Activated T-cell treated with anti-CD3 and anti-CD28 coated beads for 48 hours (primary cell): ENCODE results near the gene IER5.

Source experiments
- DNase-seq: peaks from one replicate; pipeline ENCODE4 v3.0.0-alpha.2; 2020; ENCODE audit warnings: low read depth

The IER5 gene

DNA sequence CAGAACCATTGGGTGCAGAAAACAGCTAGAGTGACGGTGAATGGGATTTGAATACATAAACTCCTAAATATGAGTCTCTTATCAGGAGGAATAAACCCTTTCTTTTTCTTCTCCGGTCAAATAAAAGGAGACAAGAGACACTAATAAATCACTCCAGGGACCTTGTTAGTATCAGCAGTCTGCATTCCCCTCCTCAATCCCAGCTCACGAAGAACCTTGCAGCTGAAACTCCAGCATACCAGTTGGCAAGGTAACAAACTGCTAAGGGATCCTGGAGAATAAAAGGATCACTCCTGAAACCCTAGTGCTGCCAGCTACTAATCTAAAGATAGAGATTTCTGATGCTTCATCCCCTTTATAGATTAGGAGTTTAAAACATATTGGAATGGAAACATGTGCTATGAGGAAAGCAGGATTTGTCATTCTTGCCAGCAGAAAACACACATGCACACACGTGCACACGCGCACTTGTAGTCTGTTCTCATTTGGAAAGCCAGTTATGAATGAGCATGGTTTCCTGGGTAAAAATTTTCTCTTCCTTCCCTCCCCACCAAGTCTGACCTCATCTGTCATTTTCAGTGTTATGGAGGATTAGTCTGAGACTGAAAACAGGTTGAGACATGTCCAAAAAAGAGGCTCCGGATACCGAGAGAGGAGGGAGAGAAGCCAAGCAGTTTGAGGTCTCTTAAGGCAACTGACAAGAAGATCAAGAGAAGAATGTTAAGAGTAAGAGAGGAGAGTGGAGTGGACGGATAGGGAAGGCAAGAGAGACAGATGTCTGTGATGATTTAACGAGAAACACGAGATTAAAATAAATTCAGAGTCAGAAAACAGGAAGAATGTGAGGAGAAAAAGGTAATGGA is 10.9 kb downstream of the IER5 start:
- no peak for DNase-seq

DNA sequence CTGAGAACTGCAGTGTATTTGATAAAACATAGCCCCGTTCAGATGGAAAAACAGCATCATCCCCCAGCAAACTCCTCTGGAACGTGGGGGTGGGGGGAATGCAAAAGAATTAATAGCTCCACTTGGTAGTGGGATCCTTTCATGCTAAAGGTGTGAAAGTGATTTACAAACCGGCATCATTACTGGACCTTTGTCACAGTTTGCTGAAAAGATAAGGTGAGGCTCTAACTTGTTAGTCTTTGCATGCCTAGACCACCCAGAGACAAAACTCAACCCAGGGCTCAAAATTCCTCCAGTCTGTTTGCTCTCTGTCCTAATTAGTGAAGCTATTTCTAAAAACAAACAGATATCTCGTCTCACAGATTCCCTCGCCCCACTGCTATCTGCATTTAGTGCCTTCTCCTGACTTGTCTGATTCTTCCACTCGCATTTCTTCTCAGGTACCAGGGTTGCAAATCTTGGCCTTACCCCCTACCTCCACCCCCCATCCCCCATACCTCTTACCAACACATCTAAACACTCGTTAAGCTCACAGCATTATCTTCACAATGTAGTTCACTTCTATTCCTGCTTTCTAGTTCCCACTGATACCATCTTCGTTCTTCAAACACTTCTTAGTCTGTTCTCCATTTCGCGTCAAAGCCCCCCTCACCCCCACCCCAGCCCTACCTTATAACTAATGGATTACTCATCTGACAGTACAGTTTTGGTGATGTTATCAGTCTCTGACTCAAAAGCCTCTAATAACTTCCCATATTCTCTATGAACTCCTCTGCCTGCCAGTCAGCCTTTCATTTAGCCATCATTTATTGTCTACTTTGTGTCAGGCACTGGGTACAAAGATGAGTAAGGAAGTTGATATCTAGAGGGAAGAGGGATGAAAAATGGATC is 11.8 kb downstream of the IER5 start:
- DNase-seq = no peak

DNA sequence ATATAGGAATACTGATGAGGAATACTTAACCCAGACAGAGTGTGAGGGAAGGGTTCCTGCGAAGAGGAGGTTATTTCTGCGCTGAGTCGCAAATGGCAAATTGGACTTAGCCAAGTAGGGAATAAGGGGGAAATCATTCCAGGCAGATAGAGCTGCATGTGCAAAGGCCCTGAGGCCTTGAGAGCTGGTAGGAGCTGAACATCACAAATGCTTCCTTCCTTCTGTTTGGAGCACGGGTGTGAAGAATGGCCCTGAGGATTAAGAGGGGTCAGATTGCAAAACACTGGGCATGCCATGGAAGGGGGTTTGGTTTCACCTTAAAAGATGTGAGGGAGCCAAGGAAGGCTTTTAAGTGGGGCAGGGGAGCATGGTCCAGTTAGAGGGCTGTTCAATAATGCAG is 12.4 kb downstream of the IER5 start:
- DNase-seq = no peak

DNA sequence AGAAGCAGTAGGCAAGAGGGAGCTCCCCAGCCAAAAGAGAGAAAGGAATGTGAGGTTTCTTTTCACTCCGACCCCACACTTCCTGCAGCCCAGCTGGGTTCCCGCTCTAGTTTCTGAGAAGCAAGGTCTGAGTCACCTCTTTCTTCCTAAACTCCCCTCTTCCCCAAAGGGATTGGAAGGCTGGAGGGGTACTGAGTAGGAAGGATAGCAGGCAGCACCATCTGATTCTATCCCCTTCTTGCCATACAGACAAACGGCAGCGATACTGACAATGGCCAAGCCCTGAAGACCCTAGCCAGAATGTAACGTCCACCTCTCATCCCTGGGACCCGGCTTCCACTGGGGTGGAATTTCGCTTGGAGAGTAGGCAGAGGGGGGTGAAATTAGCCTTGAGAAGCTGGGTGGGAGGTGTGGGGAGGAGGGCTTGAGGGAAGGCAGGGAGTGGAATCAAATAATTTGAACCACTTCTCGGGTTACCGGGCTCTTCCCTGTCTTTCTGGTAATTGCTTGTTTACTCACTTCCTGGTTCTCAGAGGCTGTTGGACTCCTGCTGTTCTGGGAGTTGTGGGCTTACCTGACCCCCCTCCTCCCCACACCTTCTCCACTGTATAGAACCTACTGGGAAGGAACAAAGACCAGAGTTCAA is 13.2 kb downstream of the IER5 start:
- no peak for DNase-seq

DNA sequence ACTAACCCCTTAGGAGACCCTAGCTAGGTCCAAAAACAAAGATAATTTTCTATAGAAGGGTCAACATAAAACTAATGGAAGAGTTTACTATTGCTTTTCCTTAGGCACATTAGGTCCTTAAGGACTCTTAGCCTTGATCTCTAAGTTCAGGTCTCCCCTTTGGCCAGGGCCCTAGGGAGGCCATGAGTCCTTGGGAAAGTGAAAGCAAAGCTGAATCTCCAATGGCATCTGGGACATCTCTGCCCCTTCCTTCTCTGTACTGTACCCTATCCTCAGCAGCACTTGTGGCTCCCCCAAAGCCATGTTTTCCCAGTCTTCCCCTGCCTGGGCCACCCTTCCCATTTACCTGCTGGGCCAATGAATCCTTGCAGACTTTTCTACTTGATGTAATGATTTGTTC is 14.3 kb downstream of the IER5 start:
- DNase-seq = no peak

DNA sequence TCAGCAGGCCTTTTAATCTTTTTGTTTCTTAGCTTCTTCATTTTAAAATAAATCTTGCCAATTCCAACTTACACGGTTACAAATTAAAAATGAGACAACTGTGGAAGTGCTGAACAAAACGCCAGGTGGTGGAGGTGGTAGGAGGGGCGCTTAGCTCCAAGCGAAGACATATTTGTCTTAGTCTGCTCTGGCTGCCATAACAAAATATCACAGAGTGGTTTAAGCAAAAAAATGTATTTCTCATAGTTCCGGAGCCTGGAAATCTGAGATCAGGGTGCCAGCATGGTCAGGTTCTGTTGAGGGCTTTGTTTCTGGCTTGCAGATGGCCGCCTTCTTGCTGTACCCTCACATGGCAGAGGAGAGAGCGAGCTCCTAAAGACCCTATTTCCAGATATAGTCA is 14.9 kb downstream of the IER5 start:
- DNase-seq = no peak

DNA sequence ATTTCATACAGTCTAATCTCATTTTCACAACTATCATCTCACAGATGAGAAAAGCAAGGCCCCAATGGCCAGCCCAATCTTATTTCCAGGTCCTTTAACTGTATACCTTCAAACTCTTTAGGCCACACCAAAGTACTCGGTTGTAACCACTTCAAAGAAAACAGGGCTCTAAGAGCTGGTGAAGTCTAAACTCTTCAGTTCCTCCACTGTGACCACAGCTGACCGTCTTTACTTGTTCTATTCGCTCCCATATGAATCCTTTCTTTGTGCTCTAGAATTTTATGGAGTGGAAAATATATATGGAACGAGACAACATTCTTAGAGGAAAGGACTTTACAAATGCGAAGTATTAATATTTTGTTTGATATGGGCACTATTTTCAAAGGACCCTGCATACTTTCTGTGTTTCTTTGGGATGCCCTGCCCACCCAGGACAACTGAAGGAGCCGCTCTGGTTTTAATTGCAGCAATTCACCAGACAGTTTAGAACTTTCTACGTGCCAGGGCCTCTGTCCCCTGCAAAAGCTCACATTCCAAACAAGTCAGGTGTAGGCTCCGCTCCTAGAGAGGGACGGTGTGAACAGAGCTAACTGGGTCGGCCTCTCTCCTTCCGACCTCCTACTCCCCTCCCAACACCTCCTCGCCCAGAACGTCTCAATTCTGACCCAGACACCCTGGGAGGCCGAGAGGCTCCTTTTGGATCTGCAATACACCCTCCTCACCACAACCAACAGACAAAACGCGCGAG is 15.7 kb downstream of the IER5 start:
- no peak for DNase-seq

DNA sequence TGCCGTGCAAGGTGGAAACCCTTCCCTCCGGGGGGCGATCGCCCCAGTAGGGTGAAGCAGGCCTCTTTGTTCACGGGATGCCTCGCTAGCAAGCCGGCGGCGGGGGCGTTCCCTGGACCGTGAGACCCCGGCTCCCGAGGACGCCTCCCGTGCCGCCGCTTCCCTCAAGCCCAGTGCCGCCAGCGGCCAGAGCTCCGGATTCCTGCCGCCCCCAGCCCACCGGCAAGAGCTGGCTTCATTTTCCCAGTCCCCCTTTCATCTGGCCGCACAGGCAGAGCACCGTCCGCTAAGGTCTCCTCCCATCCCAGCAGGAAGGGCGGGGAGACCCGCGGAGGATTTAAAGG is 16.3 kb downstream of the IER5 start:
- DNase-seq = no peak

DNA sequence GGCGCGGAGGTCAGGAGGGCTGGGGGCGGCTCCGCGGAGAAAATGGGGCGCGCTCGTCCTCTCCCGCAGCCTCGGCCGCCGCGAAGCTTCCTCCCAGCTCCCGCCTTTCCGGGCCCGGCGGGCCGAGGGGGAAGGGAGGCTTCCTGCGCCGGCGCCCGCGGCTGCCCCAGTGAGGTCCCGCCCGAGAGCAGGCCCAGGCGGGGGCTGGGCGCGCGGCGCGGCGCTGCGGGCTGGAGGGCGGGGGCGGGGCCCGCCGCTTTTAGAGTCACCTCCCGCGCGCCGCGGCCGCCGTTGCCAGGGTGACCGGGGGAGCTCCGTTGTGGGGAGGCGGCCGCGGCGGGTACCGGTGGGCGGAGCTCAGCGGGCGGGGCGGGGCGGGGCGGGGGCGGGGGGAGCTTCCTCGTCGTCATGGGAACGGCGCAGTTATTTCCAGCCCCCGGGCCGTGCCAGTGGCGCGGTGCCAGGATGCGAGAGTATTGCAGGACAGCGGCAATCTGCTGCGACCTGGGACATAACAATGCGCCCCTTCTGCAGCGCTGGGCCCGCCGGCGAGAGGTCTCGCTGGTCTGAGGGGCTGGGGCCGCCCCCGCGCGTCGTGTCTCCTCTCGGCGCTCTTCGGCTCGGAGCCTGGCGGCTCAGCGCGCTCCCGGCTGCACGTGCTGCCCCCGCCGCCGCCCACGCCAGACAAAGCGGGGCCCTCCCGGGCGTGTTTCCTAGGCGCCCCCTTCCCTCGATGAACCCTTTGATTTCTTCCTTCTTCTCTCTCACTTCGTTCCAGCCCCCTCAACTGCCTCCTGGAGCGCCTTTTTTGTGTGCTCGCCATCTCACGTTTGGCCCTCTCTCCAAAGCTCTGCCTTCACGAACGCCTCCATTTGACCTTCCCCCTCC is 16.9 kb downstream of the IER5 start:
- peak; percentile 89 for DNase-seq

DNA sequence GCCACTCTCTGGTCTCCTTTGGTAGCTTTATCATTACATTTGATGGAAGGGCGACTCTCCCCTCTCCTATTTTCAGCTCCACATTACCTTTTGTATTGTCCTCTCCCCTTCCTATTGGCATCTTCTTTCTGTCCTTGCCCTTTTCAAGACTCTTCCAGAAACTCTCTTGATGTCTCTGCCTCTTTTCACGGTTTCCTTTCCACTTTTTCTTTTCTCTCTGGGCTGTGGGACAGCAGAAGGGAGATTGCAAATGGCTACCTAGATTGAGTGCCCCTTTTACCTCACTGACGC is 17.5 kb downstream of the IER5 start:
- DNase-seq = no peak

DNA sequence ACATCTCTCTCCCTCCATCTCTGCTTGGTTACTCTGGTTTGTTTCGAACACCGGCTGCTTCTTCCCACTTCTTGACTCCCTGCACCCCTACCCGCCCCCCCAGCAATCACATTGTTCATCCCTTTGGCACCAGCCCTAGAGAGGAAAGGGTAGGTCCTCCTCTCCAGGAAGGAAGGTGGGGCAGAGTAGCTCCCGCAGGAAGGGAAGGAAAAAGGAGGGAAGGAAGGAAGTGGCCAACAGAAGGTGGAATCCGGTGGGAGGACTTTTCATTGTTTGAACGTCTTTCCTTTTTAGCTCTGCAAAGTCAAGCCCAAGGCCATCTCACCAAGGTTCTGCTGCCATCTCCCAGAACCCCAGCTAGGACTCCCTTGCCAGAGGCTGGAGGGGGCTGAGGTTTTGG is 18.0 kb downstream of the IER5 start:
- no peak for DNase-seq

DNA sequence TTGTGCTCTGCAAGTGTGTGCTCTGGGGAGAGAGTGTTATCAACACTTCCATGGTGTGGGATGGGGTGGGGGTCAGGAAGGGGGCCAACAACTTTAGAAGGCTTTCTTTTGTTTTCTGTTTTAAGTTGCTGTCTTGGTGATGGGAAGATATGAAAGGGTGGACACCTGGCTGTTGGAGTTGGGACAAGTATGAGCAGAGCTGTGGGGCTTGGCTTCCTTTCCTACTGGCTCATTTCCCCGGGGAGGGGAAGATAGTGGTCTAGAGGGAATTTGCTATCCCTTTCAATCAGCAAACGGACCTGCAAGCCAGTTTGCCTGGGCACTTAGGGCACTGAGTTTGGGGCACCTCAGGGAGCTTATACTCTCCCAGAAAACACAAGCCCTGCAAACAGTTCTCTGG is 19.2 kb downstream of the IER5 start:
- no peak for DNase-seq

DNA sequence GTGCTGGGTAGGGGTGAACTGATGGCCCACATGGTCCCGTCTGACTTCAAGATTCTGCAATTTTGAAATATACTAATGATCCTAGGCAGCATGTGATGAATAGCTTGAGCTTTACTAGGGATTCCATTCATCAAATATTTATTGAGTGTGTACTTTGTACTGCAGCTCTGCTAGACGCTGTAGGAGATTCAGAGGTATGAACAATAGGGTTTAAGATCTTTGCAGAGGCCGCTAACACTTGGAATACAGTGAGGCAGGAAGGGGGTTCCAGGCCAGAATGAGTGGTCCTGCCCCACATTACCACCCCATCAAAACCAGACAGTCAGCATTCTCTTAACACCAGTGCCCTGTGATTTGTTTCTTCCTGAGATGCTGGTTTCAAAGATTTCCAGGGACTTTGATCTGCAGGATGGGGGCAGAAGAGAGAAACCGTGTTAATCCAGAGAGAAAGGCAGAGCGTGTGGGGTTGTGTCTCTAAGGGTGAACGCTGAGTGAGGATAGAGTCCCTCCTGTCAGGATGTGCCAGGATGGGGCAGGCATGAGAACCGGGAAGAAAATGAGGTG is 19.9 kb downstream of the IER5 start:
- DNase-seq = no peak

DNA sequence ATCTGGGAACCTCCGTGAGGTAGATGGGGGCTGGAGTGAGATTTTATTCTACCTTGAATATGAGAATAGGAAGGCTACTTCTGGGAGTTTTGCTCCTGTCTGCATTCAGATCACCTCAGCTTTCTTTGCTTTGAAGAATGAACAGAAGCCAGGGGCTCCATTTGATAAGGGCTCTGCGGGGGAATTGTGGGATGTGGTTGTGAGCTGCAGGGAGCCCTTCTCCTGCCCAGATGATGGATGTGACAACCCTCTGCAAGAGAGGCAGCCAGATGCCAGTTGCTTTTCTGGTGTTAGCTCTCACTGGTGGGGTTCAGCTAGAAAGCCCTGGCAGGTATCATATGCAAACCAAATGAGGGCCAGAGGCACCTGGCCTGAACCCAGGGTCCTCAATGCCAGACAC is 21.5 kb downstream of the IER5 start:
- no peak for DNase-seq

DNA sequence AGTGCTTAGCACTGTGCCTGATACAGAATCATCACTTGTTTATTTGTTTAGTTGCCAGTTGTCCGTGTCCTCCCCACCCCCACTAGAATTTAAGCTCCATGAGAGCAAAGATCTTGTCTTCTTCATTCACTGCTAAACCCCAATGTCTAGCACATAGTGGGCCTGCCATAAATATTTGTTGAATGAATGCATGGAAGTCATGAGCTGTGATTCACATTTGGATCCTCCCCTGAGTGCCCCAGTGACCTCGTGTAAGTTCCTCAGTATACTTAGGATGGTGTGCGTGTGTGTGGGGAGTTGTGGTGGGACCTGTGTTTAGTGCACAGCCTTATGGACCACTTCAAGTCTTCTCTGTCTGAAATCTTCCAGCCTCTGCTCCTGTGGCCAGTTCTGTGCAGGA is 23.1 kb downstream of the IER5 start:
- DNase-seq = no peak

DNA sequence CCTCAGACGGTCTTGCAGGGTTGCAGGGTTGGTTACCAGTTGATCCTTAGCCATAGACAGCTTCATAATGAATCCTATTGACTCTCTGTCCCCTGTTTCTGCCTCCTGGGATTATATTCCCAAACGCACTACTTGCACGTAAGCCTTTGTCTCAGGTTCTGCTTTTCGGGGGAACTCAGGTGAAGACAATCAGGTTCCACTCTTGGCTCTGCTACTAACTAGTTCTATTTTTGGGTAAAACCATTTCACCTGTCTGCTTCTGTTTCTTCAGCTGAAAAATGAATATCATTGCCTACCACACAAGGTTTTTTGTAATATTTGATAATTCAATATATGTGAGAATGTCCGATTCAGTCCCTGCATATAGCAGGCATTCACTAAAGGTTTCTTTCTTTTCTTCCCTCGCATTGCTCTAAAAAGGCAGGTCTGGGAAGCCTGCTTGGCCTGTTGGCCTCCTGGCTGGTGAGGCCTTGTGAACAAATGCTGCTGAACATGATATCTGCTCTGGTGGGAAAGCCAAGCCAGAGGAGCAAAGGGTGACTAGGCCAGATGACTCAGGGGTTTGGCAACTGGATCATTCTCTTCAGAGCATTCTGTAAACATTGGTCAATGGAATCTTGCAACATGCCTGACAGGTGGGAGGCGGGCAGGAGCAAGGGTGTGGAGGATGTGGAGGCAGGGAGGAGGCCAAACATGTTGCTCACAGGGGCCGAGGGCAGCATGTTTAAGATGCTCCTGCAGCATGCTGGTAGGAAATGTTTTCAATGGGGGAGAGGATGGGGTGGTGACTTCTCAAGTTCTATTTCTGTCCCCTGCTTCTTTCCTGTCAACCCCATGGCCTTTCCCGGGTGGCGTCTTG is 23.8 kb downstream of the IER5 start:
- no peak for DNase-seq

DNA sequence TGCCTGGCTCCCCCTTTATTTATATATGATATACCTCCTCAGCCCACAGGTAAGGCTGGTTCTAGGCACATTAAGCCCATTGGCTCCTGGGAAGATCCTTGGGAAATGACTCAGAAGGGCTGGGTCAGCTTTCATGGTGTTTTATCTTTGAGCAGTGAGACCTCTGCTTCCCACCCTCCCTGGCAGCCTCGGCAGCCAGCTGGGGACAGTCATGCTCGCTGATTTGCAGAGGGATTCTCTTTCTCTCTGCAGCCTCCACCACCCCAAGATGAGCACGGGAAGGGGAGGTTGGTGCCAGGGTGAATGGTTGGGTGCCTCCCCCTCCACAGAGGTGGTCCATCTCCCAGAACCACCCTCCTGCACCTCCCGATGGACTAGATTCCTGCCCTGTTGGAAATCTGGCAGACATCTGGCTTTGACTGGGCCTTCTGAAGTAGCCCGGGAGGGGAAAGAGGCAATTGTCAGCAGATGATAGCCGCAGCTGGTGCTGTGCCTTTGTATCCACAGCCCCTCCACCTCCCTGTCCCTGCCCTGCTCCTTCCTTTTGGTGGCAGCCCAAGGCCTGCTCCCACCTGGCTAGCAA is 24.6 kb downstream of the IER5 start:
- no peak for DNase-seq

DNA sequence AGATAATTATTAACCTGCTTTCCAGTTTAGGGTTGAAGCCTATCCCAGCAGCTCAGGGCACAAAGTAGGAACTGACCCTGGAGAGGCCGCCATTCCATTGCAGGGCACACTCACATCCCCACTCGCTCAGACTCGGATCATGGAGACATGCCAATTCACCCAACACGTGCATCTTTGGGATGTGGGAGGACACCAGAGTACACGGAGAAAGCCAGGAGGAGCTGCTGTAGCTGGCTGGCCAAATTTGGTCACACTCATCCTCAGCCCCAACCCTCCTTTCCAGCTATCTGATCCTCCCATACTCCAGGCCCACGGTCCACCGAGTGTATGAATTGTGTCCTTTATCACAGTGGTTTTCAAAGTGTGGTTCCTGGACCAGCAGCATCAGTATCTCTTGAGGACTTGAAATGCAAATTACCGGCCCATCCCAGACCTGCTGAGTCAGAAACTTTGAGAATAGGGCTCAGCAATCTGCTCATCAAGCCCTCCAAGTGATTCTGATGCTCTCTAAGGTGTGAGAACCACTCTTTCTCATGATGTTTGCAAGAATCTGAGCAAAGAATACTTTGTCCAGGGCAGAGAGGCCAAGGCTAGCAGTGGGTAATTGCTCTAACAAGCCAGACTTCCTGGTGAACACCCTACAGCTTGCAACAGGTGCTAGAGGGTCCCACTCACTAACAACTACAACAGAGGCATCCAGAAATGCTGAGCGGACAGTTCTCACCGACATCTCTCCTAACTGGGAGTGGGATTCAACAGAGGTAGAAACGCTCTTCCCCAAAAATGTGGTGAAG is 26.3 kb downstream of the IER5 start:
- DNase-seq = no peak

DNA sequence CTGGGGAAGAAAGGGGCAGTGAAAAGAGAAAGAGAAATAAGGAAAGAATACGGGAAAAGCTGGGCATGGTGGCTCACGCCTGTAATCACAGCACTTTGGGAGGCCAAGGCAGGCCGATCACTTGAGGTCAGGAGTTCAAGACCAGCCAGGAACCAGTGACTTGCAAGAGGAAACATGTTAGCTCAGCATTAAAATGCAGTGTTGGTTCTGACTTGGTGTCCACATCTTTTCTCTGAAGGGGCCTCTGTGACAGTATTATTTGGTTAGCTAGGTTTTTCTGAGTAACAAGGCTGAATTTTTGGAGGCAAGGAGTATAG is 26.8 kb downstream of the IER5 start:
- DNase-seq = no peak
